ENCODE data around the gene DHRS12.

DHRS12 gene

GRCh38 chr13:51803422-51804294, at the start of gene DHRS12:
Gene DHRS12 (minus strand): TSS chr13:51804163. CDS start chr13:51799659, 4,504 bp downstream.
- peak; percentile 72 to 75 for DNase-seq (ENCODE audit: low read depth in 2 of 2)

GRCh38 chr13:51849145-51850101, 45.5 kb upstream of the DHRS12 start:
- no peak for DNase-seq (ENCODE audit: low read depth in 2 of 2)

DNA sequence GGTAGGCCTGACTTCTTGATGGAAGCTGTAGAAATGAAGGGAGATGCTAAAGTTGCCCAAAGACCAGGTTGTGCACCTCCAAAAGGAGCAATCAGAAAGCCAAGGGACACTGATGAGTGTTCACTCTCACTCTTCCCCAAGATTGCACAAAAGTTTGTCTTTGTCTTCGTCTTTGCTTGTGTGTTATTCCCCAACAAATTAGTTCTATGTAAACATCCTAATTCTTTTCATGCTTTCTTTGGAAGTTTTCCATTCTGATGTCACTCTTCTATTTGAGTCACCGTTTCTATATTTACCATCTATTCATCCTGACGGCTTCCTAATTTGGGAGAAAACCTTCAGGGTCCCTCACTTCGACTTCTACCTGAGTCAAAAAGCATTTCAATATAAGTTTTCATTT, 44.7 kb upstream of the DHRS12 start:
- no peak for DNase-seq (ENCODE audit: low read depth in 2 of 2)

DNA sequence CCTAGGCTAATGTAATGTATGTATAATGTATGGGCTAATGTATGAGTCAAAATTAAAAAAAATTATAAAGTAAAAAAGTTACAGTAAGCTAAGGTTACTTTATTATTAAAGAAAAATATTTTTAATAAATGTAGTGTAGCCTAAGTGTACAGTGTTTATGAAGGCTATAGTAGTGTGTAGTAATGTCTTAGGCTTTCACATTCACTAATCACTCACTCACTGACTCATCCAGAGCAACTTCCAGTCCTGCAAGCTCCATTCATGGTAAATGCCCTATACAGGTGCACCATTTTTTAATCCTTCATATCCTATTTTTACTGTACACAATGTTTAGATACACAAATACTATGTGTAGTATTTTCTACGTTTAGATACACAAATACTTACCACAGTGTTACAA, 42.8 kb upstream of the DHRS12 start:
- no peak for DNase-seq (ENCODE audit: low read depth in 2 of 2)

GRCh38 chr13:51845574-51846318, 41.8 kb upstream of the DHRS12 start:
- no peak for DNase-seq (ENCODE audit: low read depth in 2 of 2)

- DNase-seq (ENCODE audit: low read depth in 2 of 2) = peak in 1 of 2 donors; percentile 21
Measured at GRCh38 chr13:51844862-51845573, 41.1 kb upstream of the DHRS12 start, which contains the start of gene TMEM272. Gene TMEM272 (minus strand): TSS chr13:51845177. CDS start chr13:51838530, 6,647 bp downstream.

GRCh38 chr13:51843529-51843928, 39.6 kb upstream of the DHRS12 start:
- DNase-seq (ENCODE audit: low read depth in 2 of 2) = no peak

DNA sequence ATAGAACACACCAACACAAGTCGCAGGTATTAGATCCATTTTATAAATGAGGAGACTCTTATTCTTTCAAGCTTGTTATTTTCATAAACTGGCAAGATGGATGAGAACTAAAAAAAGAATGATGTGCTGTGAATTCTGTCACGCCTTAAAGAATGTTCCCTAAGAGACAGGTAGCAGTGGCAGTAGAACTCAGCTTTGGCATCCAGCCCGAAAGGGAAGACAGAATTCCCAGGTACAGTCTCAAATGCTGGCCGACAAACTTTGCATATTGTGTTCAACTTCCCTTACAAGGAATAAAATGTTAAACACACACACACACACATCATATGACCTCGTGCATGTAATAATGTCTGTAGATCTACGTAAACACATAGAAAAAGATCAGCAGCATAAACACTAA, 37.8 kb upstream of the DHRS12 start:
- DNase-seq (ENCODE audit: low read depth in 2 of 2) = no peak

- DNase-seq (ENCODE audit: low read depth in 2 of 2) = no peak
Measured at GRCh38 chr13:51840917-51841316, 37.0 kb upstream of the DHRS12 start.

DNA sequence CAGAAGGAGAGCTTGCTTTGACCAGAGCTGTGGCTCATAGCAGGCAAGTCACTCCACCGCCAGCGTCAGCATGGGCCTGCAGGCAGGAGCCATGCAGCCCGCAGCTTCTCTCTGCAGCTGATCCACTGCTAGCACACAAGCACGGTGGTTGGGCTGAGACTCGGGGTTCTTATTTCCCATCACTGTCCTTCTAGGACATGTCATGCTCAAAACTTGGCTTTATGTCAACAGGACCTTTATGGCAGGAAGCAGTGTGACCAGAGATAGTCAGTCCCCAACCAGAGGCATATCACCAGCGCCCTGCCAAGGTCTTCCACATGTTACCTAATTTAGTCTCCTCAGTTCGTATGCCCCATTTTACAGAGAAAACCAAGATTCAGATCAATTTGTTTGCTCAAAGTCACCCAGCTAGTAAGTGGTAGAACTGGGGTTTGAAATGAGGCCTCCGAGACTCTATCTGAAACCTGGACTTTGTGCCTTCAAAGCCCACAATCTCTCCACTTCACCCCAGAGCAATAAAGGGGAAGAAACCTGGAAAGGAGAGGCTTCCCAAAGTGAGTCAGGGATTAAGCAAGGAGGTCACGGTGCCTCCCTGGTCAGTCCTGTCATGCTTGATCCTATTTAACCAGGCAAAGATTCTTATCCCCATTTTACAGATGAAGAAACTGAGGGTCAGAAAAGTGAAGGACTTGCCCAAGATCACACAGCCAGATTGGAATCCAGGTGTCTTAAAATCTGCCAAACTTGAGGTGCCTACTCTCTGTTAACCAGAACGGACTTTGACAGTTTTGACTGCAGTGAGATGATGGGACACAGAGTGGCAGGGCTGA, 36.0 kb upstream of the DHRS12 start:
- no peak for DNase-seq (ENCODE audit: low read depth in 2 of 2)

GRCh38 chr13:51838240-51838846, 34.4 kb upstream of the DHRS12 start:
- no peak for DNase-seq (ENCODE audit: low read depth in 2 of 2)

GRCh38 chr13:51837016-51837415, 33.1 kb upstream of the DHRS12 start:
- no peak for DNase-seq (ENCODE audit: low read depth in 2 of 2)

DNA sequence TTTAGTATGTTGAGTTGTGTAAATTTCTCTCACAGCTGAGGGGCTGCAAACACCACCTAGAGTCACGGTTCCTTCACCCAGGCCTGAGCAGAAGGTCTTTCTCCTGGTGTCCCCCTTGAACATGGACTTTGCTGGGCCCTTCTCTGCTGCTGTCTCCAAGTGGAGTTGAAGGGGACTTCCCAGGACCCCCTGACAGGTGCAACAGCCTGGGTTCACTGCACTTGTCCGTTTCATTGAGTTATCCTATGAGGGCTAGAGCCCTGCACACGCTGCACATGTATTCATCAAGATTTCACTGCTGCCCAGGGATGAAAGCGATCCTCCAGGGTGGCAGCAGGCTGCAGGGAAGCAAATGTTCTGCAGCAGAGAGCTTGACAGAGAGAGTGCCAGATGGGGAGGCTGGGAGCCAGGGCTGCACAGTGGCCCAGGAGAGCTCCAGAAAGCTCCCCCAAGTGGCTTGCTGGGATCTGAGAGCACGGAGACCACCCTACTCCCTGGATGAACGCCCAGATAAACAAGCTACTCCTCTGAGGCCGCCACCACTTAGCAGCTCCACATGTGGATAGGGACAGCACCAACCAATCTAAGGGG, 30.7 kb upstream of the DHRS12 start:
- no peak for DNase-seq (ENCODE audit: low read depth in 2 of 2)

GRCh38 chr13:51833980-51834379, 30.0 kb upstream of the DHRS12 start:
- no peak for DNase-seq (ENCODE audit: low read depth in 2 of 2)

DNA sequence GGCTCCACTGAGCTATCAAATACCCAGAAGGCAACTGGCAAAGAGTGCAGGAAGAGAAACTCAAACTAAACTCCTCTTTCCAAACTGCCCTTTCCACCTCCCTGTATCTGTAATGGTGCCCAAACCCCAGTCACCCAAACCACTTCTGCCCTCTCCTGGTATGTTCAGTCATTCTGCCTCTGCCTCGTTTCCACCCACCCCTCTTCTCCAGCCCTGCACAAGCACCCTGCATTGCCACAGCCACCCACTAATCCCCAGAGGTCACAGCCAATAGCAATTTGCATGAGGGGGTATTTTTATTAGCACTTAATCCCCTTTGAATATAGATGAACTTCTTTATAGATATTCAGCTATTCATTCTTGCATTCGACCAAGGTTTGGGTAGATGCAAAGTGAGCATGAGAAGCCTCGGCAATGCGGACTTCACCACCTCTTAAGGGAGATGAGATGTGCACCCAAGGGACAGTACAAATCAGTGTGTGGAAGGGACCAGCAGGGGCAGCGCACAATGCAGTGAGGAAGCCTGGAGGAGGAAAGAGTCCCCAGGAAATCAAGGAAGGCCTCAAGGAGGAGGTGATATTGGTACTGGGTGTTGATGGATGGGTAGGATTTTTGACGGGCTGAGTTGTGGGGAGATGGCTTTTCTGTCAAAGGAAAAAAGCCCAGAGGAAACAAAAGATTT, 28.6 kb upstream of the DHRS12 start:
- peak in 1 of 2 donors; percentile 26 for DNase-seq (ENCODE audit: low read depth in 2 of 2)

DNA sequence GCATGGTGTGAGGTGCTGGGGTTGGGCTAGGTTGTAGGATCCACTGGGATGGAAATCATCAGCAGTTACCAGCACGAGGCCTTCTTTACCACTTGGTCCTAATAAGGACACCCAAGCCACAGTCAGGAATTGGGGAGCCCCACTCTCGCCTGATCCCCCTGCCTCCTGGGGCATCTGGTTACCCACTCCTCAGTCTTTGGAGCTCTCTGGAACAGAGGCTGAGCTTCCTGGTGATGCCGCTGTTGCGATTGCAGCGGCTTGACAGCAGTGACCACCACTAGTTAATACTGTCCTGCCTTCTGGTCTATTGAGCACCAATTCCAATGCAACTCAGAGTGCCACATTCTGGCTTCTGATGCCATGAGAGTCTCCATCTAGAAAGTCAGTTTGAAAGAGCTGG, 27.6 kb upstream of the DHRS12 start:
- DNase-seq (ENCODE audit: low read depth in 2 of 2) = no peak

DNA sequence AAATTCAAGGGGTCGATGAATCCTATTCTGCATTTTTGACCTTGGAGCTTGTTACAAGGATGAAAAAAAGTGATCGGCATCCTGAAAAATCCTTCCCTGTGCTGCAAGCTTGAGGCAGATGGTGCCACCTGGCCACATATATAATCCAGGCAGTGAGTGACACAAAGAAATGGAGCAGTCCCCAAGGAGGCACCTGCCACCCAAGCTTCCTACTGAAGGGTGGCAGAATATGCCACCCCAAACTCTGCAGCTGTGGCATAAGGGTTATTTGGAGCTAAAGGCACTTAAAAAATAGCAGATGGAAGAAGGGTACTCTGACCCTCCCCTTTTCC, 25.6 kb upstream of the DHRS12 start:
- DNase-seq (ENCODE audit: low read depth in 2 of 2) = no peak

DNA sequence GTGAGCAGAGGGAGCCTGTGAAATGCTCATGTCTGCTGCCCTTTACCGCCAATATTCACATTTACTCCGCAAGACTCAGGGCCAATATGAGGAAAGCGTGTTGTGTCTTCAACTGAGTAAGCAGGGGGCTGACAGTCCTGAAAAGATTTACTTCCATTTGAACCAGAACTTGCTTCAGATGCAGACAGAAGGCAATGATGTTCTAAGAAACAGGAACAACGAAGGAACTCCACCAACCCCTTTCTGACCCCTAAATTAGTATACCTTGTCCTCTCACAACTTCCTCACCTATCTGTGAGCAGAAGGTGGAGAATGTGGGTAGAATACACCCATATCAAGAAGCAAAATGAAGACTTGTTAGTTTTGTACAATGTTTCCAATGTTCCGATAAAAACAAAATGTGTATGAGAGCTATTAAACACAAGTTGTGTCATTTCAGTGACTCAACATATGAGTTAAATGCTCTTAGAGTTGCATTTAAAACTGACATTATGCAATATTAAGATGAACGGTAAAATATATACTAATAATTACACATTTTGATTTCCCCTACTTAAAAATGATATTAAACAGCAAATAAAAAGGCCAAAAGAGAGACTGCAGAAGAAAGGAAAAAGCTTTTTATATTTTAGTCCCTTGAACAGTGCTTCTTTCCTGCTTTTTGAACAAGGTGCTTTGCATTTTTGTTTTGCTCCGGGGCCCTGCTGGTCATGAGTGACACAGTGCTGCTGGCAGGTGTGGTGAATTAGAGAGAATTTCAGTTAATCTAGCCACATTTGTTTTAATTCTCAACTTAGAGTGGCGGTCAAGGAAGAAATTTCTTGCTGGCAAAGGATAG, 25.0 kb upstream of the DHRS12 start:
- no peak for DNase-seq (ENCODE audit: low read depth in 2 of 2)

Data from activated CD8-positive, alpha-beta memory T cell treated with anti-CD3 and anti-CD28 coated beads for 4 hours (primary cell).